AG08395 (cell line): ENCODE results near the gene MTA1.

Experiments used
- DNase-seq: peaks from one replicate; pipeline ENCODE4 v3.0.0; 2012; ENCODE audit warnings: mixed read lengths, low spot score

MTA1 gene

GRCh38 chr14:105424861-105425260 is 5.2 kb downstream of the MTA1 start:
- no peak for DNase-seq

GRCh38 chr14:105425823-105426247 is 6.2 kb downstream of the MTA1 start:
- no peak for DNase-seq

GRCh38 chr14:105426416-105427130 is 6.9 kb downstream of the MTA1 start:
- no peak for DNase-seq

GRCh38 chr14:105427412-105427811 is 7.8 kb downstream of the MTA1 start:
- no peak for DNase-seq

GRCh38 chr14:105427936-105428485 is 8.4 kb downstream of the MTA1 start:
- DNase-seq = no peak

- no peak for DNase-seq
Observed at GRCh38 chr14:105430042-105430441, 10.4 kb downstream of the MTA1 start.

- DNase-seq = peak; percentile 77
Observed at GRCh38 chr14:105430565-105430964, 10.9 kb downstream of the MTA1 start.

GRCh38 chr14:105431256-105431655 is 11.6 kb downstream of the MTA1 start:
- DNase-seq = no peak

- no peak for DNase-seq
Observed at GRCh38 chr14:105432657-105433056, 13.0 kb downstream of the MTA1 start.

GRCh38 chr14:105433161-105433605 is 13.6 kb downstream of the MTA1 start:
- DNase-seq = no peak

- no peak for DNase-seq
Observed at GRCh38 chr14:105436402-105436801, 16.8 kb downstream of the MTA1 start.

GRCh38 chr14:105436891-105437722 is 17.5 kb downstream of the MTA1 start:
- no peak for DNase-seq

GRCh38 chr14:105437723-105438500 is 18.3 kb downstream of the MTA1 start:
- DNase-seq = no peak

GRCh38 chr14:105439179-105439578 is 19.6 kb downstream of the MTA1 start:
- DNase-seq = no peak

GRCh38 chr14:105439710-105440553 is 20.3 kb downstream of the MTA1 start:
- DNase-seq = peak; percentile 27

GRCh38 chr14:105440554-105440900 is 20.9 kb downstream of the MTA1 start:
- DNase-seq = no peak

- no peak for DNase-seq
Observed at GRCh38 chr14:105440992-105441391, 21.4 kb downstream of the MTA1 start.

- no peak for DNase-seq
Observed at GRCh38 chr14:105442125-105442524, 22.5 kb downstream of the MTA1 start.

- no peak for DNase-seq
Observed at GRCh38 chr14:105442834-105443233, 23.2 kb downstream of the MTA1 start.

GRCh38 chr14:105444859-105445258 is 25.2 kb downstream of the MTA1 start:
- DNase-seq = no peak

- no peak for DNase-seq
Observed at GRCh38 chr14:105445290-105445689, 25.7 kb downstream of the MTA1 start.
